T-cell (primary cell): ENCODE measurements around the gene PNMA1. TPM values are rescaled to one million over a fixed set of nuclear protein-coding genes. Genes with fewer than 3 reads are reported as not detected.
A peak's percentile ranks its signal among the peaks of the same experiment; 100 is the strongest.

Experiments
- ATAC-seq, 4 experiments: fragments of 200-7000 bp in 3 of 4; fragments of 150-1000 bp in 1 of 4; cut with Tn5 transposase; replicated peaks in 1 of 4; 1 replicate in 3 of 4; 2 replicates in 1 of 4; pipeline ENCODE4 v1.10.0; 2021; ENCODE audit warnings: moderate library complexity in 3 of 4, mild to moderate bottlenecking in 2 of 4, moderate number of reproducible peaks in 1 of 4
- CTCF ChIA-PET, 2 donors: fragments of 300-600 bp; sonication (Branson Sonifier 250); formaldehyde crosslinking; loops; one replicate each; lab custom pipeline; 2022; ENCODE audit warnings: antibody characterized with exemption in 2 of 2; lab: Charles Lee
- POLR2A ChIA-PET, 2 donors: fragments of 300-600 bp; sonication (Branson Sonifier 250); formaldehyde crosslinking; loops; one replicate each; lab custom pipeline; 2022; ENCODE audit warnings: antibody characterized with exemption in 2 of 2; lab: Charles Lee
- DNase-seq, 35 experiments: peaks; one replicate each; pipeline versions ENCODE4 v3.0.0 to v3.0.0-alpha.2; 2013 to 2023
- H3K27ac ChIP-seq: one replicate; pipeline ENCODE4 v1.5.1; 2013; ENCODE audit warnings: low read length
- H3K27me3 ChIP-seq, 2 experiments: replicated peaks in 1 of 2; 1 replicate in 1 of 2; 2 replicates in 1 of 2; pipeline versions ENCODE4 v1.6.1 to v1.7.0; 2013; ENCODE audit warnings: low read length in 1 of 2, mixed read lengths in 1 of 2; ENCODE audit not compliant: control insufficient read depth in 2 of 2, insufficient read depth in 2 of 2; ENCODE audit errors: extremely low read depth in 1 of 2
- H3K36me3 ChIP-seq, 2 donors: 1 replicate in 1 of 2; 2 replicates in 1 of 2; pipeline versions ENCODE4 v1.6.1 to v1.7.0; 2013; ENCODE audit warnings: low read length in 1 of 2; ENCODE audit not compliant: control insufficient read depth in 2 of 2, insufficient read depth in 1 of 2; ENCODE audit errors: extremely low read depth in 1 of 2
- H3K4me1 ChIP-seq, 2 experiments: 1 replicate in 1 of 2; 2 replicates in 1 of 2; pipeline versions ENCODE4 v1.6.1 to v1.7.0; 2013; ENCODE audit warnings: low read length in 2 of 2, mixed read lengths in 1 of 2; ENCODE audit not compliant: insufficient read depth in 2 of 2, control insufficient read depth in 1 of 2; ENCODE audit errors: extremely low read depth in 1 of 2
- H3K4me3 ChIP-seq, 2 donors: 1 replicate in 1 of 2; 2 replicates in 1 of 2; pipeline versions ENCODE4 v1.5.1 to v1.7.0; 2013; ENCODE audit warnings: mild to moderate bottlenecking in 2 of 2, low read length in 1 of 2, moderate library complexity in 1 of 2; ENCODE audit not compliant: control insufficient read depth in 1 of 2; ENCODE audit errors: extremely low read depth in 1 of 2
- H3K9me3 ChIP-seq: 2 replicates; pipeline ENCODE4 v1.7.0; 2013
- H3K27ac Mint-ChIP-seq, 2 donors: one replicate each; pipeline ENCODE4 v1.8.0; 2020 to 2021; ENCODE audit warnings: mild to moderate bottlenecking in 2 of 2, mixed read lengths in 2 of 2
- H3K27me3 Mint-ChIP-seq, 2 donors: one replicate each; pipeline ENCODE4 v1.8.0; 2021 to 2022; ENCODE audit warnings: mixed read lengths in 2 of 2
- H3K36me3 Mint-ChIP-seq: one replicate; pipeline ENCODE4 v1.8.0; 2021; ENCODE audit warnings: mixed read lengths
- H3K4me1 Mint-ChIP-seq, 3 donors: one replicate each; pipeline ENCODE4 v1.8.0; 2020 to 2022; ENCODE audit warnings: mixed read lengths in 3 of 3, mild to moderate bottlenecking in 1 of 3
- H3K4me3 Mint-ChIP-seq, 3 donors: one replicate each; pipeline ENCODE4 v1.8.0; 2020 to 2022; ENCODE audit warnings: mild to moderate bottlenecking in 3 of 3, mixed read lengths in 3 of 3, moderate library complexity in 3 of 3
- H3K9me3 Mint-ChIP-seq, 3 donors: one replicate each; pipeline ENCODE4 v1.8.0; 2020 to 2022; ENCODE audit warnings: mixed read lengths in 3 of 3
- whole genome bisulfite sequencing: methylation state at CpG from one replicate; pipeline ENCODE4 v1.1.5; 2013; ENCODE audit warnings: missing lambda C conversion rate; ENCODE audit not compliant: insufficient coverage; 5-methylcytosine and 5-hydroxymethylcytosine counted together
- total RNA-seq, 35 experiments: library from RNA in 6 of 35; stranded (reverse) in 6 of 35; fragments of 120-200 nt in 1 of 35; gene quantifications; one replicate each; pipeline versions ENCODE4 v1.2.1 to v1.2.4 and lab custom pipeline; 2013 to 2026

The PNMA1 gene
- total RNA-seq, 5 donors from 2014 or later (not counting 1 experiment from before 2014, with no cell fraction given): 36.2 to 57.9 (median 53.4) TPM

DNA sequence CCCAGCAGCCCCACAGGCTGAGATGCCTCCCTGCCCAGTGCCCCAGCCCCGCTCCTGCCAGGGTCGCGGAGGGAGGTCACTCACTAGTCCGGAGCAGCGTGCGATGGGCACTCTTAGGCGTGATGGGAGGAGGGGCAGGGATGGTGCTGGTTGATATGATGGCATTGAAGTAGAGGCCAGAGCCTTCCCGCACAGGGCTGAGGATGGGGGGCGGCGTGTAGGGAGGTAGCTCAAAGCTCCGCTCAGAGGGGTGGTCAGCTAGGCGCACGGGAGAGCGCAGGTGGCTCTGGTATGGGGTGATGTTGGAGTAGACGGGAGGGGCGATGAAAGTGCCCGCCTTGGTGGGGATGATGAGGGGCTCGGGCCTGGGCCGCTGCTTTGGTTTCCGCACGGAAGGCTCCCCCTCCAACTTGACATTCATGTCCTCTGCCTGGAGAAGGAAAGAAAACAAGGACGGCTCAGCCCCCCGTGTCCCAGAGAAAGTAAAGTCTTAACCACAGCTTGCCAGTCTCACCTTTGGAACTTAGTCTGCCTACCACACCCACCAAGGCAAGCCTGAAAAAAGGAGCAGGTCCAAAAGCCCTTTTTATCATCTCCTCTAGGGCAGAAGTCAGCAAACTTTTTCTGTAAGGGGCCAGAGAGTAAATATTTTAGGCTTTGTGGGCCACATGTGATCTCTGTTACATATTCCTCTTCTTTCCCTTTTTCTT is 15.5 kb upstream of the PNMA1 start:
- WGBS: 95% methylated on average over 14 of the region's 23 CpGs
- no peak for DNase-seq

GRCh38 chr14:73728717-73729330 is 14.6 kb upstream of the PNMA1 start:
- no peak overlapping the region for H3K4me3 ChIP-seq
- H3K36me3 ChIP-seq: peaks cover 27 to 82% of the 10 kb centered on the region in 2 donors
- peak; percentile 84 to 91 (median 90) for ATAC-seq
- no peaks in the 10 kb centered on the region for H3K9me3 Mint-ChIP-seq
- H3K27ac Mint-ChIP-seq: peak overlapping the region; percentile 58 to 81
- no peaks in the 10 kb centered on the region for H3K9me3 ChIP-seq
- peak overlapping the region; percentile 31 for H3K27ac ChIP-seq
- H3K27me3 Mint-ChIP-seq: no peaks in the 10 kb centered on the region
- peaks cover 38% of the 10 kb centered on the region for H3K36me3 Mint-ChIP-seq
- 26% methylated on average over 5 of the region's 6 CpGs for WGBS
- ChIA-PET POLR2A (interaction anchor here in 1 of 2 donors (0.5 to 0.8 kb wide), 2 partner anchors 9 to 160 kb away, joined by 3 to 8 read pairs; no protein-coding TSS in a partner anchor), CTCF (interaction anchor here (0.6 to 5.0 kb wide), 40 partner anchors 9 to 241 kb away, joined by 3 to 67 read pairs (median 4); partner anchors contain the start of genes COQ6 (in 1 of the 2), FAM161B (in 1 of the 2) and PTGR2 (in 1 of the 2))
- no peaks in the 10 kb centered on the region for H3K27me3 ChIP-seq
- peaks cover 0 to 18% of the 10 kb centered on the region in 2 experiments for H3K4me1 ChIP-seq
- DNase-seq: peak; percentile 53 to 91 (median 83)
- H3K4me1 Mint-ChIP-seq: peaks cover 11 to 24% (median 22%) of the 10 kb centered on the region in 3 donors
- no peak overlapping the region for H3K4me3 Mint-ChIP-seq

More for the DNA sequence above, 15.5 kb upstream of the PNMA1 start:
- H3K27ac Mint-ChIP-seq: peak overlapping the region; percentile 58 to 81
- H3K27me3 Mint-ChIP-seq: no peaks in the 10 kb centered on the region
- H3K4me1 Mint-ChIP-seq: peaks cover 14 to 21% (median 19%) of the 10 kb centered on the region in 3 donors
- Histone ChIP-seq H3K27ac (peak overlapping the region; percentile 13), H3K4me3 (no peak overlapping the region), H3K27me3 (no peaks in the 10 kb centered on the region), H3K36me3 (peaks cover 26 to 81% of the 10 kb centered on the region in 2 donors), H3K9me3 (no peaks in the 10 kb centered on the region), H3K4me1 (peaks cover 0 to 16% of the 10 kb centered on the region in 2 experiments)
- ATAC-seq: no peak
- no peaks in the 10 kb centered on the region for H3K9me3 Mint-ChIP-seq
- ChIA-PET CTCF (interaction anchor here (0.6 to 5.0 kb wide), 25 partner anchors 10 to 308 kb away, joined by 3 to 67 read pairs (median 5); no protein-coding TSS in a partner anchor), POLR2A (interaction anchor here (0.6 to 0.8 kb wide), 3 partner anchors 8 to 37 kb away, joined by 3 to 8 read pairs (median 3); a partner anchor contains a TSS)
- H3K36me3 Mint-ChIP-seq: peaks cover 37% of the 10 kb centered on the region
- no peak overlapping the region for H3K4me3 Mint-ChIP-seq

DNA sequence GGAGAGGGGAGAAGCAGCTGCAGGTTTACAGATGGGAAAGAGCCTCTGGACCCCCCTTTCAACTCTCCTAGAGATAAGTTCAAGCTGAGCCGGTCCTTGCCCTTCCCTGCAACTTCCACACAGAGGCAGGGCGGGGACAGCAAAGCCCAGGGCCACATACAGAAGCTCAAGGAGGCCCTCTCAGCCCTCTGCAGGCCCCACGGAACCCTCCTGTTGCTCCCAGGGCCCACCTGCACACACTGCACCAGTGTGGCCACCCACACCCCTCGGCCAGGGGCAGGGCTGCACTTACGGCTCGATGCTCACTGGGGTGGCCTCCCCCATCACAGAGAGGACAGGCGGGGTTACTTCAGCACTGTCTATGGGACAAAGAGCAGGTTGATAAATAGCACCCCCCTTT is 13.0 kb upstream of the PNMA1 start:
- Histone ChIP-seq H3K4me3 (no peak overlapping the region), H3K36me3 (peaks cover 30 to 97% of the 10 kb centered on the region in 2 donors), H3K9me3 (no peaks in the 10 kb centered on the region), H3K27ac (no peak overlapping the region), H3K27me3 (no peaks in the 10 kb centered on the region), H3K4me1 (peaks cover 0 to 20% of the 10 kb centered on the region in 2 experiments)
- H3K27me3 Mint-ChIP-seq: no peaks in the 10 kb centered on the region
- peaks cover 9 to 30% (median 28%) of the 10 kb centered on the region in 3 donors for H3K4me1 Mint-ChIP-seq
- ATAC-seq (no peak), DNase-seq (no peak)
- 92% methylated on average over 7 of the region's 7 CpGs for WGBS
- H3K27ac Mint-ChIP-seq: peak overlapping the region; percentile 64 to 69
- H3K4me3 Mint-ChIP-seq: no peak overlapping the region
- H3K36me3 Mint-ChIP-seq: peaks cover 49% of the 10 kb centered on the region
- POLR2A ChIA-PET: no interaction called here
- CTCF ChIA-PET: interaction anchor here (0.8 to 3.4 kb wide), 5 partner anchors 10 to 99 kb away, joined by 3 to 44 read pairs (median 5); no protein-coding TSS in a partner anchor
- H3K9me3 Mint-ChIP-seq: no peaks in the 10 kb centered on the region

DNA sequence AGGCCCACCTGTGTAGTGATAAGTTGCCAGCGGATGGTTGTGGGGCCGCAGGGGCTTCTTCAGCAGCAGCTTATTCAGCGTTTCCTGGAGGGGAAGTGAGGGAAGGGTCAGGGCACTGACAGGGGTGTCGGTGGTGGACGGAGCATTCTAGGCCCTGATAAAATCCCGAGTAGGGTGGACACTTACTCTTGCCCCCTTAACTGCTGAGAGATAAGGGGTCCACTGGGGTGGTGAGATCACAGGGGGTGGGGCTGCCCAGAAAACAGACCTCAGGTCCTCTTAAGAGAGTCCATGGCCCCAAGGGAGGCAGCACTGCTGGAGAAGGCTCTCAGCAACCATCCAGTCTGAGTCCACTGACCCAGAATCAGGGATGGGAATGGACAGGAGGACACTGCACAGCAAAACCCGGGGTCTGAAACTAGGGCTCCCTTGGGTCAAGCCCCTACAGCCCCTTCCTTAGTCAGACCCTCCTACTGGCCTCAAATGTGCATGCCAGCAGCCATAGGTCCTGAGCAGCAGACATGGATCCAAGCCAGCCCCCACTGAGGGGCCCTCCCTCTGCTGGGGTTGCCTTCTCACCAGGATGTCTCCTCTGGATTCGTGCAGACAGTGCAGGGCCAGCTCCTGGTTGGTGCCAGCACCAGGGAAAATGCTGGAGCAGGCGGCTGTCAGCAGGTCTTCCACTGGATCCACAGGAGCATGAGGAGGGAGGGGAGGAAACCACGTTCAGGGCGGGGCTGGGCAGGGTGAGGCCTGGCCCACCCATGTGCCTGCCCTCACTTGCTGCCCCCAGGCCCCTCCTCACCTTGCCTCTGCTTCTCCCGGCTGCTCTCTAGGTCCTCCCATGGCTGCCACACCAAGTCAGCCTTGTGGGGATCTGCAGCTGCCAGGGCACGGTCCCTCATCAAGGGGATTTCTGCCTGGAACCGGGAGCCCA is 12.1 kb upstream of the PNMA1 start:
- Histone ChIP-seq H3K4me1 (peaks cover 0 to 20% of the 10 kb centered on the region in 2 experiments), H3K9me3 (no peaks in the 10 kb centered on the region), H3K4me3 (no peak overlapping the region), H3K36me3 (peaks cover 33 to 97% of the 10 kb centered on the region in 2 donors), H3K27ac (no peak overlapping the region), H3K27me3 (no peaks in the 10 kb centered on the region)
- Mint-ChIP-seq H3K27ac (peak overlapping the region; percentile 64 to 69), H3K4me1 (peaks cover 6 to 27% (median 23%) of the 10 kb centered on the region in 3 donors), H3K9me3 (no peaks in the 10 kb centered on the region), H3K4me3 (no peak overlapping the region), H3K27me3 (no peaks in the 10 kb centered on the region), H3K36me3 (peaks cover 52% of the 10 kb centered on the region)
- CTCF ChIA-PET: no interaction called here
- no peak for DNase-seq
- ATAC-seq: no peak
- 81% methylated on average over 10 of the region's 14 CpGs for WGBS
- POLR2A ChIA-PET: no interaction called here

DNA sequence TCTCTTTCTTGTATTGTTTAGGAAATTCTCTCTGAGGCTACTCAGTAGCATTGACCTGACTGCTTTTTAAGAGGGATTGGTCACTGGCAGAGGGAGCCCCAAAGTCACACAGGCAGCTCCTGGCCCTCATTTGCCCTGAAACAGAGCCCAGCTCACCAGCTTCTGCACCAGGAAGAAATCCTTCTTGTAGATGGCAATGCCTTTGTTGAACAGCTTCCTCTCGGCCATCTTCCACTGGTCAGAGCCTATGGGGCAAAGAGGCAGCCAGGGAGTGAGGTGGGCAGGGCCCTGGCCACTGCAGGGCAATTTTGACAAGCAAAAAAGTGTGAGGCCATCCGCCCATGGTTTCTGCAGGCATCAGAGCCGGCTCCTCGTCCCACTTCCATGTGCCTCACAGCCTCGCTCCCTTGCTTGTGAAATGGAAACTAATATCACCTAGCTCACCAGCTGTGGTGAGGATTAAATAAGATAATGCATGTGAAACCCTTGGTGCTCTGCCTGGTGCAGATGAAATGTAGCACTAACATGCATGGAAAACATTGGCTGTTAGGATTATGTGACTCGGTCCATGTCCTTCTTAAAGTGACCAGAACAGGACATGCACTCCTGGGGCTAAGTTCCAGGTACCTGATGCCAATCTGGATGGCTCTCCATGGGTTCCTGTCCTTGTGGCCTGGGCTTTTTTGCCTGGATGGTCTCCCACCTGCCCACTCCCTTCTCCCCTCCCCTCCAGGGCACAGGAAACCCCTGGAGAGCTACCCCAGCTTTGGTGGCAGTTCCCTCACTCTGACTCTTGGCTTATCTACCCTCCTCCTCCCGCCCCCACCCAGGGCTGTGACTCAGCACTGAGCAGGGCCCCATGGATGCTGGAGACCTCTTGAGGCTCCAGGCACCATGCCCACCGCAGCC is 11.2 kb upstream of the PNMA1 start:
- H3K9me3 ChIP-seq: no peaks in the 10 kb centered on the region

More for the DNA sequence above, 11.2 kb upstream of the PNMA1 start:
- Mint-ChIP-seq H3K9me3 (no peaks in the 10 kb centered on the region), H3K27me3 (no peaks in the 10 kb centered on the region), H3K27ac (peak overlapping the region; percentile 16 to 69), H3K36me3 (peaks cover 52% of the 10 kb centered on the region), H3K4me1 (peaks cover 6 to 27% (median 22%) of the 10 kb centered on the region in 3 donors), H3K4me3 (no peak overlapping the region)
- H3K27ac ChIP-seq: no peak overlapping the region
- DNase-seq (no peak), ATAC-seq (no peak)
- CTCF ChIA-PET: interaction anchor here in 1 of 2 donors (1.2 kb wide), 1 partner anchor 16 kb away, joined by 3 read pairs; no protein-coding TSS in a partner anchor
- WGBS: 66% methylated on average over 4 of the region's 8 CpGs
- peaks cover 0 to 20% of the 10 kb centered on the region in 2 experiments for H3K4me1 ChIP-seq
- H3K4me3 ChIP-seq: no peak overlapping the region
- H3K36me3 ChIP-seq: peaks cover 33 to 99% of the 10 kb centered on the region in 2 donors
- POLR2A ChIA-PET: interaction anchor here in 1 of 2 donors (0.6 kb wide), 1 partner anchor 175 kb away, joined by 3 read pairs; no protein-coding TSS in a partner anchor
- H3K27me3 ChIP-seq: no peaks in the 10 kb centered on the region
